Mesenteric fat pad (tissue), 1 donor: ENCODE measurements around the gene MMRN1. TPM values are rescaled to one million over a fixed set of nuclear protein-coding genes. Genes with fewer than 3 reads are reported as not detected.

Source experiments
- DNase-seq: peaks from one replicate; pipeline ENCODE4 v3.0.0-alpha.2; 2020; ENCODE audit warnings: low spot score
- total RNA-seq: library from RNA; stranded (reverse); fragmentation: NEBNext Ultra II Directional; extraction: Animal tissue kit (Norgen Biotek cat#: 25700); gene quantifications from one replicate; pipeline ENCODE4 v1.2.1, GENCODE V29; 2021
- donor health status: DM: yes; HTN: yes; CAD: no.

MMRN1 gene
- total RNA-seq, 1 donor from 2014 or later = 16.7 TPM

- DNase-seq = no peak
Observed at GRCh38 chr4:89997171-89997704, 102.6 kb downstream of the MMRN1 start.

DNA sequence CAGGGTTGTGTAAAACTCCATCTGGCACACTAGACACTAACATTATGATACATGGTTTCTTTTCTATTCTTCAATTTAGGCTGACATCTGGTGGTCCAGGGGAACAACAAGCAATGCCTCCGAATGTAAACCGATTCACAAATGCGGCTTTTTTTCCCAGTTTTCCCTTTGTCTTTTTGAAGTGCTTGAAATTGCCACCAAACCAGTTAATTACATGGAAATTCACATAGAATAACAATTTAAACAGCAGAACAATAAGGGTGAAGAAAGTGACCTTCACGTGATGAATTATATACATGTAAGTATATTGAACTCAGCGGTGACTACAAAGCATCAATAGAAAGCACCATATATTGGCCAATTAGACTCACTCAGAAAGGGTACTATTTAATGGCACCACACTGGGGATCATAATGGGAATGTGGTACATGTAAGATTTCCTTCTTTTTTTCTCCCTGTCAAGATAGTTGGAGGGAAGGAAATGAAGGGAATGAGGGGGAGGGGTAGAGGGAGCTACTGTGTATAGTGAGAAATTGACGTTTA, 103.9 kb downstream of the MMRN1 start:
- DNase-seq = no peak

- no peak for DNase-seq
Observed at GRCh38 chr4:90001023-90001422, 106.4 kb downstream of the MMRN1 start.

- DNase-seq = no peak
Observed at GRCh38 chr4:90002441-90003062, 107.9 kb downstream of the MMRN1 start.

Other genes starting within 250 kb of the MMRN1 start
- gene SNCA, start 57.7 kb upstream of the MMRN1 start, total RNA-seq = 13.4 TPM
- 9.7 TPM for gene CCSER1, start 232.5 kb downstream of the MMRN1 start, total RNA-seq